ENCODE data around the gene ACTA2.

DNA sequence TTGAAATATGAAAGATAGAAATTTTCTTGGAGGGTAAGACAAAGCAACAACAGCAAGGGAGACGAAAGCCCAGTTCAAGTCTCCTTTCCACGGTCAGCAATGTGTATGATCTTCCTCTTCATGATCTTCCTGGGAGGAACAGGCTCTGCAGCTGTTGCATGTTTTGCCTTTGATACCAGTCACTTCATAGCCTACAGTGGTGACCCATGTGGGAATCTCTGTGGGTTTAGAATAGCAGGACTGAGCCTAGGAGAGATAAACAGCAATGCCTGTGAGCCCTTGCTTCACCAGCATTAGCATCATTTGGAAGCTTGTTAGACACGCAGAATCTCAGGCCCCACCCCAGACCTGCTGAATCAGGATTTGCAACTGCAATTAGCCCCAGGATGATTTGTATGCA lies 40.7 kb downstream of the ACTA2 start:
- TF ChIP-seq, protein P1, sequence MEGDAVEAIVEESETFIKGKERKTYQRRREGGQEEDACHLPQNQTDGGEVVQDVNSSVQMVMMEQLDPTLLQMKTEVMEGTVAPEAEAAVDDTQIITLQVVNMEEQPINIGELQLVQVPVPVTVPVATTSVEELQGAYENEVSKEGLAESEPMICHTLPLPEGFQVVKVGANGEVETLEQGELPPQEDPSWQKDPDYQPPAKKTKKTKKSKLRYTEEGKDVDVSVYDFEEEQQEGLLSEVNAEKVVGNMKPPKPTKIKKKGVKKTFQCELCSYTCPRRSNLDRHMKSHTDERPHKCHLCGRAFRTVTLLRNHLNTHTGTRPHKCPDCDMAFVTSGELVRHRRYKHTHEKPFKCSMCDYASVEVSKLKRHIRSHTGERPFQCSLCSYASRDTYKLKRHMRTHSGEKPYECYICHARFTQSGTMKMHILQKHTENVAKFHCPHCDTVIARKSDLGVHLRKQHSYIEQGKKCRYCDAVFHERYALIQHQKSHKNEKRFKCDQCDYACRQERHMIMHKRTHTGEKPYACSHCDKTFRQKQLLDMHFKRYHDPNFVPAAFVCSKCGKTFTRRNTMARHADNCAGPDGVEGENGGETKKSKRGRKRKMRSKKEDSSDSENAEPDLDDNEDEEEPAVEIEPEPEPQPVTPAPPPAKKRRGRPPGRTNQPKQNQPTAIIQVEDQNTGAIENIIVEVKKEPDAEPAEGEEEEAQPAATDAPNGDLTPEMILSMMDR (IDR thresholded peaks at IDR 0.05): no peak
- TF ChIP-seq POLR2A (IDR thresholded peaks at IDR 0.05): no peak
- TF ChIP-seq POLR2AphosphoS5 (IDR thresholded peaks at IDR 0.05): no peak
- no peak for TF ChIP-seq EP300 (IDR thresholded peaks at IDR 0.05)
